Tibial nerve (tissue), 4 donors: Measurements from ENCODE around the gene AGPAT1. TPM values are rescaled to one million over a fixed set of nuclear protein-coding genes. Genes with fewer than 3 reads are reported as not detected.

Experiments
- DNase-seq, 2 donors: peaks; one replicate each; pipeline ENCODE4 v3.0.0-alpha.2; 2019; ENCODE audit warnings: low spot score in 2 of 2
- H3K27ac ChIP-seq, 4 donors: fragments of 200-600 bp; sonication (generic) in 3 of 4; one replicate each; pipeline ENCODE4 v1.5.1; 2017 to 2019; ENCODE audit warnings: mild to moderate bottlenecking in 1 of 4
- H3K27me3 ChIP-seq, 2 donors: fragments of 200-600 bp; sonication (generic) in 1 of 2; one replicate each; pipeline versions ENCODE4 v1.5.1 to v1.6.0; 2017 to 2019
- H3K36me3 ChIP-seq, 3 donors: fragments of 200-600 bp; sonication (generic); one replicate each; pipeline ENCODE4 v1.5.1; 2018 to 2019
- H3K4me1 ChIP-seq, 4 donors: fragments of 200-600 bp; sonication (generic) in 3 of 4; one replicate each; pipeline ENCODE4 v1.5.1; 2017 to 2019
- H3K4me3 ChIP-seq, 4 donors: fragments of 200-600 bp; sonication (generic) in 3 of 4; one replicate each; pipeline ENCODE4 v1.5.1; 2017 to 2019; ENCODE audit warnings: mild to moderate bottlenecking in 1 of 4, moderate library complexity in 1 of 4
- H3K9me3 ChIP-seq, 4 donors: fragments of 200-600 bp; sonication (generic) in 3 of 4; one replicate each; pipeline ENCODE4 v1.5.1; 2017 to 2019
- CTCF ChIP-seq, 5 experiments: fragments of 200-600 bp in 3 of 5; fragments of 450-650 bp in 2 of 5; sonication (generic) in 3 of 5; IDR thresholded peaks; one replicate each; pipeline ENCODE4 v1.5.1; 2016 to 2019; ENCODE audit warnings: antibody characterized with exemption in 5 of 5, mild to moderate bottlenecking in 3 of 5, moderate library complexity in 2 of 5
- EP300 ChIP-seq, 2 donors: sonication (generic); formaldehyde crosslinking; IDR thresholded peaks; one replicate each; pipeline ENCODE4 v1.6.1; 2017; ENCODE audit warnings: antibody characterized with exemption in 2 of 2, mild to moderate bottlenecking in 1 of 2
- POLR2A ChIP-seq, 2 donors: fragments of 450-650 bp; IDR thresholded peaks; one replicate each; pipeline ENCODE4 v1.6.1; 2017; ENCODE audit warnings: antibody characterized with exemption in 2 of 2, mild to moderate bottlenecking in 2 of 2, moderate library complexity in 2 of 2
- WGBS, 2 donors: methylation state at CpG; one replicate each; pipeline ENCODE4 v1.1.5; 2018; 5-methylcytosine and 5-hydroxymethylcytosine counted together
- total RNA-seq, 4 donors: library from RNA; depleted of rRNA; stranded (reverse); fragments of >200 nt; gene quantifications; one replicate each; pipeline ENCODE4 v1.1.0, GENCODE V29; 2016

Gene AGPAT1
- total RNA-seq, 4 donors from 2014 or later = 45.3 to 52.2 (median 48.1) TPM

- 22 to 35% methylated on average over 8 of the region's 8 CpGs for WGBS, 2 donors
- H3K4me1 ChIP-seq = peaks cover 4 to 57% (median 28%) of the 10 kb centered on the region in 4 donors
- no peaks in the 10 kb centered on the region for H3K27me3 ChIP-seq
- TF ChIP-seq CTCF (IDR thresholded peaks at IDR 0.05) (no peak), EP300 (IDR thresholded peaks at IDR 0.05) (no peak), POLR2A (IDR thresholded peaks at IDR 0.05) (no peak)
- peak overlapping the region; percentile 15 to 97 (median 92) for H3K27ac ChIP-seq
- DNase-seq = no peak
- peaks cover 0 to 17% (median 0%) of the 10 kb centered on the region in 3 donors for H3K36me3 ChIP-seq
- H3K4me3 ChIP-seq = peak overlapping the region; percentile 24 to 76 (median 42)
- no peaks in the 10 kb centered on the region for H3K9me3 ChIP-seq
Observed at GRCh38 chr6:32151181-32151862, 24.6 kb downstream of the AGPAT1 start.

GRCh38 chr6:32149932-32150870, 25.7 kb downstream of the AGPAT1 start:
- Histone ChIP-seq H3K27me3 (no peaks in the 10 kb centered on the region), H3K36me3 (peaks cover 0 to 10% (median 0%) of the 10 kb centered on the region in 3 donors), H3K9me3 (no peaks in the 10 kb centered on the region), H3K4me3 (peak overlapping the region; percentile 6 to 76 (median 32)), H3K4me1 (peaks cover 4 to 47% (median 20%) of the 10 kb centered on the region in 4 donors), H3K27ac (peak overlapping the region in 3 of 4 donors; percentile 42 to 97 (median 46))
- TF ChIP-seq CTCF (IDR thresholded peaks at IDR 0.05) (no peak), POLR2A (IDR thresholded peaks at IDR 0.05) (no peak), EP300 (IDR thresholded peaks at IDR 0.05) (no peak)
- 38 to 43% methylated on average over 47 to 54 of the region's 55 CpGs for WGBS, 2 donors
- DNase-seq = no peak

- Histone ChIP-seq H3K9me3 (no peaks in the 10 kb centered on the region), H3K4me3 (peak overlapping the region in 2 of 4 donors; percentile 16 to 39), H3K36me3 (peaks cover 0 to 10% (median 0%) of the 10 kb centered on the region in 3 donors), H3K27me3 (no peaks in the 10 kb centered on the region), H3K27ac (peak overlapping the region in 1 of 4 donors; percentile 97), H3K4me1 (peaks cover 0 to 40% (median 15%) of the 10 kb centered on the region in 4 donors)
- no peak for TF ChIP-seq CTCF (IDR thresholded peaks at IDR 0.05)
- no peak for TF ChIP-seq EP300 (IDR thresholded peaks at IDR 0.05)
- no peak for TF ChIP-seq POLR2A (IDR thresholded peaks at IDR 0.05)
- 67 to 70% methylated on average over 30 to 42 of the region's 47 CpGs for WGBS, 2 donors
- DNase-seq = no peak
Observed at GRCh38 chr6:32149092-32149755, 26.7 kb downstream of the AGPAT1 start.

- peaks cover 0 to 10% (median 0%) of the 10 kb centered on the region in 3 donors for H3K36me3 ChIP-seq
- 52 to 54% methylated on average over 39 of the region's 39 CpGs for WGBS, 2 donors
- peak in 1 of 2 donors; percentile 54 for DNase-seq
- no peaks in the 10 kb centered on the region for H3K27me3 ChIP-seq
- H3K27ac ChIP-seq = no peak overlapping the region
- no peaks in the 10 kb centered on the region for H3K9me3 ChIP-seq
- H3K4me1 ChIP-seq = peaks cover 0 to 38% (median 15%) of the 10 kb centered on the region in 4 donors
- no peak for TF ChIP-seq POLR2A (IDR thresholded peaks at IDR 0.05)
- no peak for TF ChIP-seq EP300 (IDR thresholded peaks at IDR 0.05)
- no peak for TF ChIP-seq CTCF (IDR thresholded peaks at IDR 0.05)
- peak overlapping the region in 2 of 4 donors; percentile 16 to 39 for H3K4me3 ChIP-seq
Observed at GRCh38 chr6:32148289-32149091, 27.4 kb downstream of the AGPAT1 start.
